Measurements from ENCODE around the gene ASH1L. TPM values are rescaled to one million over a fixed set of nuclear protein-coding genes. Genes with fewer than 3 reads are reported as not detected.
"Not testable (repeated sequence)": the region's sequence is repeated elsewhere in the genome, so short reads cannot be mapped to it uniquely, and the experiment has no call there.

ASH1L gene, protein sequence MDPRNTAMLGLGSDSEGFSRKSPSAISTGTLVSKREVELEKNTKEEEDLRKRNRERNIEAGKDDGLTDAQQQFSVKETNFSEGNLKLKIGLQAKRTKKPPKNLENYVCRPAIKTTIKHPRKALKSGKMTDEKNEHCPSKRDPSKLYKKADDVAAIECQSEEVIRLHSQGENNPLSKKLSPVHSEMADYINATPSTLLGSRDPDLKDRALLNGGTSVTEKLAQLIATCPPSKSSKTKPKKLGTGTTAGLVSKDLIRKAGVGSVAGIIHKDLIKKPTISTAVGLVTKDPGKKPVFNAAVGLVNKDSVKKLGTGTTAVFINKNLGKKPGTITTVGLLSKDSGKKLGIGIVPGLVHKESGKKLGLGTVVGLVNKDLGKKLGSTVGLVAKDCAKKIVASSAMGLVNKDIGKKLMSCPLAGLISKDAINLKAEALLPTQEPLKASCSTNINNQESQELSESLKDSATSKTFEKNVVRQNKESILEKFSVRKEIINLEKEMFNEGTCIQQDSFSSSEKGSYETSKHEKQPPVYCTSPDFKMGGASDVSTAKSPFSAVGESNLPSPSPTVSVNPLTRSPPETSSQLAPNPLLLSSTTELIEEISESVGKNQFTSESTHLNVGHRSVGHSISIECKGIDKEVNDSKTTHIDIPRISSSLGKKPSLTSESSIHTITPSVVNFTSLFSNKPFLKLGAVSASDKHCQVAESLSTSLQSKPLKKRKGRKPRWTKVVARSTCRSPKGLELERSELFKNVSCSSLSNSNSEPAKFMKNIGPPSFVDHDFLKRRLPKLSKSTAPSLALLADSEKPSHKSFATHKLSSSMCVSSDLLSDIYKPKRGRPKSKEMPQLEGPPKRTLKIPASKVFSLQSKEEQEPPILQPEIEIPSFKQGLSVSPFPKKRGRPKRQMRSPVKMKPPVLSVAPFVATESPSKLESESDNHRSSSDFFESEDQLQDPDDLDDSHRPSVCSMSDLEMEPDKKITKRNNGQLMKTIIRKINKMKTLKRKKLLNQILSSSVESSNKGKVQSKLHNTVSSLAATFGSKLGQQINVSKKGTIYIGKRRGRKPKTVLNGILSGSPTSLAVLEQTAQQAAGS (N-terminal part only)
- total RNA-seq (2014; rRNA removed; shearing (Covaris generic)) = 14.0 and 19.8 TPM in 2 replicates

DNA sequence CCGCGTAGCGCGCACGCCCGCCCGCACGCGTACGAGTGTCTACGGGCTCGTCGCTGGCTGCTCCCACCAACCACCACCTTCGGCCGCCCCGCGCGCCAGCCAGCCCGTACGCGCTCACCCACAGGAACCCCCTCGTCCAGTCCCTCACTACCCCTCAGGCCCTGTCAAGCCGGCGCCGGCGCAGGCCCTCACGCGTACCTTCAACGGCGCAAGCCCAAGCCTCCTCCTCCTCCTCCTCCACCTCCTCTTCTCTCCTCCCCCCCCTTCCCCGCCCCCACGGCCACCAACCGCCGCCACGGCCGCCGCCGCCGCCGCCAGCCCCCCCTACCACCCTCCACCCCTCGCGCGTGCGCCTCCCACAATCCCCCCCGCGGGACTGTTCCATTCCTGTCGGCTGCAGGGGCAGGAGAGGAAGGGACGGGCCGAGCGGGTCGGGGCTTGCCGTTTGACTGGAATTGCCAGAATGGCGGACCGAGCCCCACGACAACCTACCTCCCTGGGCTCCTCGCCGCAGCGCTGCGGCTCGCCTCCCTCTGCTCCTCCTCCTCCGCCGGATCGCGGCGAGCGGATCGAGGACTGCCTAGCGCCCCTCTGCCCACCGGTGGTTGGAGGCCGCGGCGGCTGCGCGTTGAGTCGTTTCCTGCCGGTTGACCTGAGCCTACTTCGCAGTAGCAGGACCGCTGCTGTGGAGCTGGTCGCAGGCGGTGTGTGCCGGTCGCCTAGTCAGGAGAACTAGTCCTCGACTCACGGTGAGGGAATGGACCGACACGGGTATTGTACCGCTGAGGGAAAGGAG, at the start of gene ASH1L:
ASH1L (minus strand) TSS at position 223 of the 796 bp plus-strand sequence. CDS start 41,284 bp downstream, outside the sequence.
- peak; percentile 91 for DNase-seq (ENCODE audit: low read depth)

DNA sequence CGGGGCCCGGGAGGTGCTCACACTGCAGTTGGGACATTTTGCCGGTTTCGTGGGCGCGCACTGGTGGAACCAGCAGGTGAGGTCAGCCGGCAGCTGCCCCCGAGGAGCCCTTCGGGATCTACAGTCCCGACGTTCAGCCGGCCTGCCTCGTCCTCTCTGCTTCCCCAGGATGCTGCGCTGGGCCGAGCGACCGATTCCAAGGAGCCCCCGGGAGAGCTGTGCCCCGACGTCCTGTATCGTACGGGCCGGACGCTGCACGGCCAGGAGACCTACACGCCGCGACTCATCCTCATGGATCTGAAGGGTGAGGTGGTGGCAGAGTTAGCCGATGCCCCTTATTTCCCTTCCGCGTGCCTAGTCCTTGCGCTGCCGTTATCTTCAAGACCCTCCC, 47.6 kb upstream of the ASH1L start:
- DNase-seq (ENCODE audit: low read depth) = not testable (repeated sequence)

DNA sequence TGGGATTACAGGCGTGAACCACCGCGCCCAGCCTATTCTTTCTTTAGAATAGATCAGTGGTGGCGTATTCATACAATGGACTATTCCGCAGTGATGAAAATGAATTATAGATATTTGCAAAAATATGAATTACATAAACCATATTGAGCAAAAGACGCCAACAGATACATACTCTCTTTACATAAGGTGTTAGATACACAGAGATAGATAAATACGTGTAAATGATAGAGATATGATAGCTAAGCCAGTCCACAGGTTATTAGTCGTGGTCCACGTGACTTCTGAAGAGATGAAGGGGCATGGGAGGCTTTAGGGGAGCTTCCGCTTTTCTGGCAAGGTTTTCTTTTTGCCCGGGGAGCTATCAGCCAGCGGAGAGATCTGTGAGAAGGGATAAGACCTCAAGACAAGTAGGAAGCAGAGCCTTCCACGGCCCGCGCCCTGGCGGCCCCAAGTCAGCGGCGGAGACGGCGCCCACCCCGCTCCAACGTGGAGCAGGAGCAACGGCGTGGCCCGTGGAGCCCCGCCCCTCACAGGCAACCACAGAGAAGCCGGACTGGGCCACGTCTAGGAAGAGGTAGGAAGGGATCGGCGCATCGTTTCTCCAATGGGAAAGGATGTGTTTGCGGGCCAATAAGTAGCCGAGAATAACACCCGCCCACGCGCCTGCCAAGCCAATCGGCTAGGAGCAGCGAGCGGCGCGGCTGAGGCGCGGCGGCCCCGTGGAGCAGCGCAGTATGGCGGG, 47.1 kb upstream of the ASH1L start, which contains the start of gene MSTO1:
MSTO1 (plus strand) TSS at position 704 of the 742 bp plus-strand sequence; CDS start at position 735, 31 bp downstream.
- peak; percentile 98 for DNase-seq (ENCODE audit: low read depth)

DNA sequence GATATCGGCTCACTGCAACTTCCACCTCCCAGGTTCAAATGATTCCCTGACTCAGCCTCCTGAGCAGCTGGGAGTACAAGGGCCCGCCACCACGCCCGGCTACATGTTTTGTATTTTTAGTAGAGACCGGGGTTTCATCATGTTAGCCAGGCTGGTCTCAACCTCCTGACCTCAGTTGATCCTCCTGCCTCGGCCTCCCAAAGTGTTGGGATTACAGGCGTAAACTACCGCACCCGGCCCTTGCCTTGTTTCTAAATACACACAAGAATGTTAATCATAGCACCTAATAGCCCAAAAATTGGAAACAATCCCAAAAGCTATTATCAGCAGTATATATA, 46.3 kb upstream of the ASH1L start:
- DNase-seq (ENCODE audit: low read depth) = no peak

DNA sequence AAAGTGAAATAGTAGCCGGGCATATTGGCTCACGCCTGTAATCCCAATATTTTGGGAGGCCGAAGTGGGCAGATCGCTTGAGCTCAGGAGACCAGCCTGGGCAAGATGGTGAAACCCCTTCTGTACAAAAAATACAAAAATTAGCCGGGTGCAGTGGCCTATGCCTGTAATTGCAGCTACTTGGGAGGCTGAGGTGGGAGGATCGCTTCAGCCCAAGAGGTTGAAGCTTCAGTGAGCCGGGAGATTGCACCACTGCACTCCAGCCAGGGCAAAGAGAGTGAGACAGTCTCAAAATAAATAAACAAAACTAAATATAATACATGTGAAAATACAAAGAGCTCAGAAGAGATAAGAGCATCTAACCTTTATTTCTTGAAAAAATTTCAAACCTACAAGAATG, 45.1 kb upstream of the ASH1L start:
- no peak for DNase-seq (ENCODE audit: low read depth)

DNA sequence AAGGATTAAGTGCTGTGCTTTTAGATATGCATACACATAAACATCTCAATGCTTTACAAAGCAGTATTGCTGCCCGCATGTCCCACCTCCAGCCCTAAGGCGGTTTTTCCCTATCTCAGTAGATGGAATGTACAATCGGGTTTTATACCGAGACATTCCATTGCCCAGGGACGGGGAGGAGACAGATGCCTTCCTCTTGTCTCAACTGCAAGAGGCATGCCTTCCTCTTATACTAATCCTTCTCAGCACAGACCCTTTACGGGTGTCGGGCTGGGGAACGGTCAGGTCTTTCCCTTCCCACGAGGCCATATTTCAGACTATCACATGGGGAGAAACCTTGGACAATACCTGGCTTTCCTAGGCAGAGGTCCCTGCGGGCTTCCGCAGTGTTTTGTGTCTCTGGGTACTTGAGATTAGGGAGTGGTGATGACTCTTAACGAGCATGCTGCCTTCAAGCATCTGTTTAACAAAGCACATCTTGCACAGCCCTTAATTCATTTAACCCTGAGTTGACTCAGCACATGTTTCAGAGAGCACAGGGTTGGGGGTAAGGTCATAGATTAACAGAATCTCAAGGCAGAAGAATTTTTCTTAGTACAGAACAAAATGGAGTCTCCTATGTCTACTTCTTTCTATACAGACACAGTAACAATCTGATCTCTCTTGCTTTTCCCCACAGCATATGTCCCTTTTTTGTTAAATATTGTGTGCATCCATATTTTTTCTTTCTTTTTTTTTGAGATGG, 37.4 kb upstream of the ASH1L start:
- DNase-seq (ENCODE audit: low read depth) = not testable (repeated sequence)

DNA sequence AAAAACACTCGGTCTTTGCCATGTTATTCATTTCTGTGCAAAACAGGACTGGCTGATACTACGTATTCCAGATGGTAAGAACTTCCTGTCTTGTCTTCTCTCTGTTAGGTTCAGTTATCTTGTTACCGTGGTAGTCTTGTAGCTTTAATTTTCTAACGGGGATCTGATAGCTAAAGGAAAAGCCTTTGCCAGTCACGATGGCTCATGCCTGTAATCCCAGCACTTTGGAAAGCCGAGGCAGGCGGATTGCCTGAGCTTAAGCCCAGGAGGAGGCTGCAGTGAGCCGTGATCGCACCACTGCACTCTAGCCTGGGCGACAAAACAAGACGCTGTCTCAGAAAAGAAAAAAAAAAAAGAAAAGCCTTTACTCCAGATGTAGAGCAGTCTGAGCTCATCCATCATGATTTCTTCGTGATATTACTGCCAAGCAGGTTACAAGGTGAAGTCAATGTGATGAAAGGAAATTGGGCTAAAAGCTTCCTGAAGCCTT, 36.3 kb upstream of the ASH1L start:
- DNase-seq (ENCODE audit: low read depth) = peak; percentile 52

DNA sequence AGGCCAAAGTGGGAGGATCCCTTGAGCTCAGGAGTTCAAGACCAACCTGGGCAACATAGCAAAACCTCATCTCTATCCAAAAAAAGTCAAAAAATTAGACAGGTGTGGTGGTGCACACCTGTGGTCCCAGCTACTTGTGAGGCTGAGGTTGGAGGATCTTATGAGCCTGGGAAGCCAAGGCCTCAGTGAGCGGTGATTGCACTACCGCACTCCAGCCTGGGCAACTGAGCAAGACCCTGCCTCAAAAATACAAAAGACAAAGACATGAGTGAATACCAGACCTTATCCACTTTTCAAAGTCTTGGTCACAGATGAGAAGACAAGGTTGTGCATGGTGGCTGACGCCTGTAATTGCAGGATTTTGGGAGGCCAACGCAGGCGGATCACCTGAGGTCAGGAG, 34.3 kb upstream of the ASH1L start:
- no peak for DNase-seq (ENCODE audit: low read depth)

DNA sequence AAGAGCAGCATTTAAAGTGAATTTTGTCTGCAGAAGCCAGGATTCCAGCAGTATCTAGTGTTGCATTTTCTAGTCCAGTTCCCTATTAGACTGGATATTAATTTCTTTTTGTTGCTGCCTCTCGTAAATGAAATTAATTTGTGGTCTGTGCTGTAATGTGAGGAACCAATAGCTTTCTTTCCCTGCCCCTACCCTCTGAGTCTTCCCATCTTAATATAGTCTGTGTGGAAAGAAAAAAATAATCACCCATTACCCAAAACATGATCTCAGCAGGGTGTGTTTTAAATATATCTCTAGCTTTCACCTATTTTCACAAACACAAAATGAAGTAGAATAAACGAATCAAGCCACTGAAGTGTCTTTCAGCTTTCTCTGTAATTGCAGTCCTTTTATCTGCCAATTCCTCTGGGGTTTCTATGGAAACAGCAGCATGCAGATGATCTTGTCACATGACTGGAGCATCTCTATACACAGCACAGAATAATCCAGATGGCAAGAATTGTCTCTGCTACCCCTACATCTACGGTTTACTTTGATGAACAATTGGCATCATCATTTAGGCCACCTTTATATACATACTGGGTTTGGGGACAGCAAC, 33.4 kb upstream of the ASH1L start:
- not testable (repeated sequence) for DNase-seq (ENCODE audit: low read depth)

DNA sequence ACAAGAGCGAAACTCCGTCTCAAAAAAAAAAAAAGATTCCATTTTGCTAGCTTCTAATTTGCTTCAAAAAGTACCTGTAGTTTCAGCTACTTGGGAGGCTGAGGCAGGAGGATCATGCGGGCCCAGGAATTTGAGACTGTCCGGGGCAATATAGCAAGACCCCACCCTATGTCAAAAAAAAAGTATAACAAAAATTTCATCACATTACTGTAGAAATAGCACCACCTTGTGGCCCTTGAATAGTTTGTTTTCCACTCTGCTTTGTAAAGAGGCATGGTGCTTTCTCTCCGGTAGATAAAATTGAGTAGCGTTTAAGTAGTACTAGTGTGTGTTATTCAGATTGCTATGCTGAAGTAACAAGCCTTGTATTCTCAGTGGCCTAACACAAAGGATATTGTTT, 29.2 kb upstream of the ASH1L start:
- DNase-seq (ENCODE audit: low read depth) = peak; percentile 58

DNA sequence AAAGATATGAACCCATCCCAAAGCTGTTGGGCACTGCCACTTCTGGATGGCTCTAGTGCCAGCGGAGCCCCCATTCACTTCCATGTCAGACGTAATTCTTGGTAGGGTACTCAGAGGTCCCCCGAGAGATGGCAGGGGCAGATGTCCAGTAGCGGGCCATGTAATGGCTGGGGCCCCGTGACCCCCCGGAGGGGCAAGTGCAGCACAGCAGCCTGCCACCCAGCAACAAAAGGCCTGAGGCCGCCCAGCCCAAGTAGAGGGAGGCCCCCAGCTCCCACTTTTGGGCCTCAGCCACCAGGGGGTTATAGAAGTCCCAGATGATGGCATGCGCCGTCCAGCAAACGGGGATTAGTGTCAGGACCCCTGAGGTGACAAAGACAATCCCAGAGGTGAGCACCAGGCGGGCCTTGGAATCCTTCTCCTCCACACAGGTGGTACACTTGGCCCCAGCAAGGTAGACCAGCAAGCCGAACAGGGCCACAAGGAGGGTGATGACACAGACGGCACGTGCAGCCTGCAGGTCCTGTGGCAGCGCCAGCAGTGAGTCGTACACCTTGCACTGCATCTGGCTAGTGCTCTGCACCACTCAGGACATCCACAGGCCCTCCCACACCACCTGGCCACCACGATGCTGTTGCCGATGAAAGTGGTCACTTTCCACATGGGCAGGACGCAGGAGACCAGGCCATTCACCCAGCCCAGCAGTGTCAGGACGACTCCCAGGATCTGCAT, 28.1 kb upstream of the ASH1L start:
- DNase-seq (ENCODE audit: low read depth) = not testable (repeated sequence)

DNA sequence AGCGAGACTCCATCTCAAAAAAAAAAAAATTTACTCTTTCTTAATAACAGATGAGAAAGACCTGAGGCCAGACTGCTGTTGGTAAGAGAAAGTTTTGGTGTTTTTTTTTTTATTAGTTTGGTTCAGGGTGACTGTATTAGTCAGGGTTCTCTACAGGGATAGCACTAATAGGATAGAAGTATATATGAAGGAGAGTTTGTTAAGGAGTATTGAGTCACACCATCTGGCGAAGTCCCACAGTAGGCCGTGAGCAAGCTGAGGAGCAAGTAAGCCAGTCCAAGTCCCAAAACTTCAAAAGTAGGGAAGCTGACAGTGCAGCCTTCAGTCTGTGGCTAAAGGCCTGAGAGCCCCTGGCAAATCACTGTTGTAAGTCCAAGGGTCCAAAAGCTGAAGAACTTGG, 26.7 kb upstream of the ASH1L start:
- DNase-seq (ENCODE audit: low read depth) = not testable (repeated sequence)

DNA sequence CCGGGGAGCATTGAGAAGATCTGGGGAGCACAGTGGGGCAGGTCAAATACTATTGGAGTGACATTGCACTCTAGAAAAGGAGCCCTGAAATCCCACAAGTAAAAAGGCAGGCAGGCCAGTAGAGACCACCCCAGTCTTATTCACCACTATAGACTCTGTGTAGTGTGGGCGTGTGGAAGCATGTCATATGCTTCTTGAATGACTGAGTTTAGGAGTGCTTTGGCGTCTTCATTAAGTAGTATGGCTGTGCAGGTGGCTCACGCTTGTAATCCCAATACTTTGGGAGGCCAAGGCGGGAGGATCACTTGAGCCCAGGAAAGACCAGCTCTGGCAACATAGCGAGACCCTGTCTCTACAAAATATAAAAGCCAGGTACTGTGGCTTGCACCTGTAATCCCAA, 21.2 kb upstream of the ASH1L start:
- DNase-seq (ENCODE audit: low read depth) = not testable (repeated sequence)

DNA sequence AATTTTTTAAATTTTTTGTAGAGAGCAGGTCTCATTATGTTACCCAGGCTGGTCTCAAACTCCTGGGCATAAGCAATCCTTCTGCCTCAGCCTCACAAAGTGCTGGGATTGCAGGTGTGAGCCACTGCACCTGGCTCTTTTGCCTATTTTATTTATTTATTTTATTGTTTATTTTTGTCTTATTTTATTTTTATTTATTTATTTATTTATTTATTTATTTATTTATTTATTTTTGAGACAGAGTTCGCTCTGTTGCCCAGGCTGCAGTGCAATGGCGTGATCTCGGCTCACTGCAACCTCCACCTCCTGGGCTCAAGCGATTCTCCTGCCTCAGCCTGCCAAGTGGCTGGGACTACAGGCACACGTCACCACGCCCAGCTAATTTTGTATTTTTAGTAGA, 13.0 kb upstream of the ASH1L start:
- DNase-seq (ENCODE audit: low read depth) = not testable (repeated sequence)

DNA sequence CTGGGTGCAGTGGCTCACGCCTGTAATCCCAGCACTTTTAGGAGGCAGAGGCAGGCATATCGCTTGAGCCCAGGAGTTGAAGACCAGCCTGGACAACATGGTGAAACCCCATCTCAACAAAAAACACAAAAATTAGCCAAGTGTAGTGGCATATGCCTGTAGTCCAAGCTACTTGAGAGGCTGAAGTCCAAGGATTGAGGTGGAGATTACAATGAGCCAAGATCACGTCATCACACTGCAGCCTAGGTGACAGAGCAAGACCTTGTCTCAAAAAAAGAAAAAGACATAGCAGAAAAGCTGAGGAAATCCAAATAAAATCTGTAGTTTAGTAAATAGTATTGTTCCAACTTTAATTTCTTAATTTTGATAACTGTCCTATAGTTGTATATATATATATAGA, 11.5 kb upstream of the ASH1L start:
- no peak for DNase-seq (ENCODE audit: low read depth)

DNA sequence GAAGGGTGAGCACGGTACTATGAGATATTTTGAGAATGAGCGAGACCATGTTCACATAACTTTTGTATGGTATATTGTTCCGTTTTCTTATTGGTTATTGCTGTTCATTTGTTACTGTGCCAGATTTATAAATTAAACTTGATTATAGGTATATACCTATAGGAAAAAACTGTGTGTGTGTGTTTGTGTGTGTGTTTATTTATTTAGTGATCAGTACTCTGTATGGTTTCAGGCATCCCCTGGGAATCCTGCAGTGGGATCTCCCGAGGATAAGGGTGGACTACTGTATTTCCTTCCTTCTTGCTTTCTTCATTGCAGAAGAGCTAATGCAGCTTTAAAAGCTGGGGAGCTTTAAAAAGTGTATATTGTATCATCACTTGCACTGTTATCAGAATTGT, 8.0 kb upstream of the ASH1L start:
- DNase-seq (ENCODE audit: low read depth) = no peak

DNA sequence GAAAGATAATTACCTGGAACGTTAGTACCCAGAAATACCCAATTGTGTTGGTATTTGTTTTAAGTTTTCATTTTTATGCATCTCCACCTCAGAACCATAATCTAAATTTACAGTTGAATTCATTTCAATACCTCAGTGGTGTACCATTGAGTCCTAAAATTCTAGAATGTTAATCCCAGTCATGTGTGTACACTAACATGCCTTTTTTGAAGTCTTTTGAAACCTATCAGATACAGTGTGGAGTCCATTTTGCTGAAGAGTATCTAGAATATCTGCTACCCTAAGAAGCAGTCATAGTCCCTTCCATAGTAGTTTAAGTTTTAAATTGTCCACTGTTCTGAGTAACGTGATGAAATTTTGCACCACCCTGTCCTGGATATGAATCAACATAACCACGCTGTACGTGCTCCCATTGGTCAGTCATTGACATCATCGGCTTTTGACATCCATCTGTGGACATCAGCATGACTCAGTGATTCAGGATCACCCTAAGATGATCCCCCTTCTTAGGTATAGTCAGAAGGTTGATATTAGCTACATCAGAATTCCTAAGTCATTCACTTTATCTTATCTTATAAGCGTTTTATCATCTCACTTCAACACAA, 7.5 kb upstream of the ASH1L start:
- DNase-seq (ENCODE audit: low read depth) = peak; percentile 9

DNA sequence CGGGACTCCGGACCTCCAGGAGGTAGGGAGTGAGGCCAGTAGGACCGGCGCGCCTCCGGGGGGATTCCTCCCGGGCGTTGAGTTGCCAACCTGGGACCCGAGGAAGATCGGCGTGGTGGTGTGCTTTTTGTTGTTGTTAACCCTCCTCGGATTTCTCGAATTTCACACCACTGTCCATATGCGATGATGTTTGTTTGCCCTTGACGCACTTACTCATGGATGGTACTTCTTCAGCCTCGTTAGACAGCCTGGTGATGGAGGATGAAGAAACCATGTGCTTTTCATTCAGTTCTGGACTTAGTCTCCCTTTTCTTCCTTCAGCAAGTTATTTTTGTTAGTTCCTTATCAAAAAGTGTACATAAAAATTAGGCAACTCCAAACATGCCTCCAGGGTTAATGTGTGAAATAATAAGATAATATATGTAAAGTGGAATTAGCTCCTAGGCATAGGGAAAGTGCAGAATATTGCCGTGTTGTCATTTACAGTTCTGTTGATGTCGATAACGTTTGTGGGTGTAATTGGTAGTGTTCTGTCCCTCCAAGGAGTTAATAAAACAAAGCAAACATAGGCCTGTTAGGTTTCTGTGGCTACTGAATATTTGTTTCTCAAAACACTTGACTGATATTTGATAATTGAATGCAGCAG, 897 bp upstream of the ASH1L start:
- peak; percentile 2 for DNase-seq (ENCODE audit: low read depth)

Data from RPMI7951 (cell line).